GM23338 (cell line): ENCODE results near the gene IBA57. TPM values are rescaled to one million over a fixed set of nuclear protein-coding genes. Genes with fewer than 3 reads are reported as not detected.

Experiments
- polyA plus RNA-seq: library from polyadenylated mRNA; unstranded; fragments of >200 nt; fragmentation: Nextera tagmentation; extraction: Ambion mirVana; gene quantifications from 2 replicates; pipeline ENCODE4 v1.2.1, GENCODE V29; 2016
- total RNA-seq: library from RNA; depleted of rRNA; stranded (reverse); fragments of >200 nt; shearing (Covaris generic); gene quantifications from 2 replicates; pipeline ENCODE4 v1.2.3, GENCODE V29; 2014
- TF ChIP-seq, protein P1 (sequence below): fragments of 250-450 bp; sonication (Bioruptor Pico); IDR thresholded peaks from 2 replicates; pipeline ENCODE4 v1.5.0; 2020; ENCODE audit warnings: mild to moderate bottlenecking, moderate library complexity
- TF ChIP-seq, protein P2 (sequence below): IDR thresholded peaks from one replicate; pipeline ENCODE4 v1.6.1; 2018; ENCODE audit warnings: antibody characterized with exemption; ENCODE audit not compliant: unreplicated experiment
- TF ChIP-seq, protein P3 (sequence below): IDR thresholded peaks from 2 replicates; pipeline ENCODE4 v1.6.1; 2016; ENCODE audit warnings: antibody characterized with exemption

Gene IBA57
- total and polyA plus RNA-seq, 2 experiments from 2014 or later = 1.1 to 10.3 TPM

DNA sequence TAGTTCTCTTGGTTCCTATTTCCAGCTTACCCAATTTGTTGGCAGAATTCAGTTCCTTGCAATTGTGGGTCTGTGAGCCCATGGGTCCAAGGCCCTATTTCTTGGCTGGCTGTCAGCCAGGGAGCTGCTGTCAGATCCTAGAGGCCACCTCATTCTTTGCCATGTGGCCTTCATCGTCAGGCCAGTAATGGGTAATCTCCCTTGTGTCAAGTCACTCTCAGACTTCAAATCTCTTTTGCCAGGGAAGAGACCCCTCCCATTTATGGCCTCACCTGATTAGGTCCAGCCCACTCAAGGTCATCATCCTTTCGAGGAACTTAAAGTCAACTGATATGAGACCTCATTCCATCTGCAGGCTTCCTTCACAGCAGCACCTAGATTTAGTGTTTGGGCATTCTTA lies 60.1 kb downstream of the IBA57 start (continued):
- TF ChIP-seq, protein P1, sequence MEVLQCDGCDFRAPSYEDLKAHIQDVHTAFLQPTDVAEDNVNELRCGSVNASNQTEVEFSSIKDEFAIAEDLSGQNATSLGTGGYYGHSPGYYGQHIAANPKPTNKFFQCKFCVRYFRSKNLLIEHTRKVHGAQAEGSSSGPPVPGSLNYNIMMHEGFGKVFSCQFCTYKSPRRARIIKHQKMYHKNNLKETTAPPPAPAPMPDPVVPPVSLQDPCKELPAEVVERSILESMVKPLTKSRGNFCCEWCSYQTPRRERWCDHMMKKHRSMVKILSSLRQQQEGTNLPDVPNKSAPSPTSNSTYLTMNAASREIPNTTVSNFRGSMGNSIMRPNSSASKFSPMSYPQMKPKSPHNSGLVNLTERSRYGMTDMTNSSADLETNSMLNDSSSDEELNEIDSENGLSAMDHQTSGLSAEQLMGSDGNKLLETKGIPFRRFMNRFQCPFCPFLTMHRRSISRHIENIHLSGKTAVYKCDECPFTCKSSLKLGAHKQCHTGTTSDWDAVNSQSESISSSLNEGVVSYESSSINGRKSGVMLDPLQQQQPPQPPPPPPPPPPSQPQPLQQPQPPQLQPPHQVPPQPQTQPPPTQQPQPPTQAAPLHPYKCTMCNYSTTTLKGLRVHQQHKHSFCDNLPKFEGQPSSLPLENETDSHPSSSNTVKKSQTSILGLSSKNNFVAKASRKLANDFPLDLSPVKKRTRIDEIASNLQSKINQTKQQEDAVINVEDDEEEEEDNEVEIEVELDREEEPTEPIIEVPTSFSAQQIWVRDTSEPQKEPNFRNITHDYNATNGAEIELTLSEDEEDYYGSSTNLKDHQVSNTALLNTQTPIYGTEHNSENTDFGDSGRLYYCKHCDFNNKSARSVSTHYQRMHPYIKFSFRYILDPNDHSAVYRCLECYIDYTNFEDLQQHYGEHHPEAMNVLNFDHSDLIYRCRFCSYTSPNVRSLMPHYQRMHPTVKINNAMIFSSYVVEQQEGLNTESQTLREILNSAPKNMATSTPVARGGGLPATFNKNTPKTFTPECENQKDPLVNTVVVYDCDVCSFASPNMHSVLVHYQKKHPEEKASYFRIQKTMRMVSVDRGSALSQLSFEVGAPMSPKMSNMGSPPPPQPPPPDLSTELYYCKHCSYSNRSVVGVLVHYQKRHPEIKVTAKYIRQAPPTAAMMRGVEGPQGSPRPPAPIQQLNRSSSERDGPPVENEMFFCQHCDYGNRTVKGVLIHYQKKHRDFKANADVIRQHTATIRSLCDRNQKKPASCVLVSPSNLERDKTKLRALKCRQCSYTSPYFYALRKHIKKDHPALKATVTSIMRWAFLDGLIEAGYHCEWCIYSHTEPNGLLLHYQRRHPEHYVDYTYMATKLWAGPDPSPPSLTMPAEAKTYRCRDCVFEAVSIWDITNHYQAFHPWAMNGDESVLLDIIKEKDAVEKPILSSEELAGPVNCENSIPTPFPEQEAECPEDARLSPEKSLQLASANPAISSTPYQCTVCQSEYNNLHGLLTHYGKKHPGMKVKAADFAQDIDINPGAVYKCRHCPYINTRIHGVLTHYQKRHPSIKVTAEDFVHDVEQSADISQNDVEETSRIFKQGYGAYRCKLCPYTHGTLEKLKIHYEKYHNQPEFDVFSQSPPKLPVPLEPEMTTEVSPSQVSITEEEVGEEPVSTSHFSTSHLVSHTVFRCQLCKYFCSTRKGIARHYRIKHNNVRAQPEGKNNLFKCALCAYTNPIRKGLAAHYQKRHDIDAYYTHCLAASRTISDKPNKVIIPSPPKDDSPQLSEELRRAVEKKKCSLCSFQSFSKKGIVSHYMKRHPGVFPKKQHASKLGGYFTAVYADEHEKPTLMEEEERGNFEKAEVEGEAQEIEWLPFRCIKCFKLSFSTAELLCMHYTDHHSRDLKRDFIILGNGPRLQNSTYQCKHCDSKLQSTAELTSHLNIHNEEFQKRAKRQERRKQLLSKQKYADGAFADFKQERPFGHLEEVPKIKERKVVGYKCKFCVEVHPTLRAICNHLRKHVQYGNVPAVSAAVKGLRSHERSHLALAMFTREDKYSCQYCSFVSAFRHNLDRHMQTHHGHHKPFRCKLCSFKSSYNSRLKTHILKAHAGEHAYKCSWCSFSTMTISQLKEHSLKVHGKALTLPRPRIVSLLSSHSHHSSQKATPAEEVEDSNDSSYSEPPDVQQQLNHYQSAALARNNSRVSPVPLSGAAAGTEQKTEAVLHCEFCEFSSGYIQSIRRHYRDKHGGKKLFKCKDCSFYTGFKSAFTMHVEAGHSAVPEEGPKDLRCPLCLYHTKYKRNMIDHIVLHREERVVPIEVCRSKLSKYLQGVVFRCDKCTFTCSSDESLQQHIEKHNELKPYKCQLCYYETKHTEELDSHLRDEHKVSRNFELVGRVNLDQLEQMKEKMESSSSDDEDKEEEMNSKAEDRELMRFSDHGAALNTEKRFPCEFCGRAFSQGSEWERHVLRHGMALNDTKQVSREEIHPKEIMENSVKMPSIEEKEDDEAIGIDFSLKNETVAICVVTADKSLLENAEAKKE (CRISPR knock-in tag) = no peak
- TF ChIP-seq, protein P2, sequence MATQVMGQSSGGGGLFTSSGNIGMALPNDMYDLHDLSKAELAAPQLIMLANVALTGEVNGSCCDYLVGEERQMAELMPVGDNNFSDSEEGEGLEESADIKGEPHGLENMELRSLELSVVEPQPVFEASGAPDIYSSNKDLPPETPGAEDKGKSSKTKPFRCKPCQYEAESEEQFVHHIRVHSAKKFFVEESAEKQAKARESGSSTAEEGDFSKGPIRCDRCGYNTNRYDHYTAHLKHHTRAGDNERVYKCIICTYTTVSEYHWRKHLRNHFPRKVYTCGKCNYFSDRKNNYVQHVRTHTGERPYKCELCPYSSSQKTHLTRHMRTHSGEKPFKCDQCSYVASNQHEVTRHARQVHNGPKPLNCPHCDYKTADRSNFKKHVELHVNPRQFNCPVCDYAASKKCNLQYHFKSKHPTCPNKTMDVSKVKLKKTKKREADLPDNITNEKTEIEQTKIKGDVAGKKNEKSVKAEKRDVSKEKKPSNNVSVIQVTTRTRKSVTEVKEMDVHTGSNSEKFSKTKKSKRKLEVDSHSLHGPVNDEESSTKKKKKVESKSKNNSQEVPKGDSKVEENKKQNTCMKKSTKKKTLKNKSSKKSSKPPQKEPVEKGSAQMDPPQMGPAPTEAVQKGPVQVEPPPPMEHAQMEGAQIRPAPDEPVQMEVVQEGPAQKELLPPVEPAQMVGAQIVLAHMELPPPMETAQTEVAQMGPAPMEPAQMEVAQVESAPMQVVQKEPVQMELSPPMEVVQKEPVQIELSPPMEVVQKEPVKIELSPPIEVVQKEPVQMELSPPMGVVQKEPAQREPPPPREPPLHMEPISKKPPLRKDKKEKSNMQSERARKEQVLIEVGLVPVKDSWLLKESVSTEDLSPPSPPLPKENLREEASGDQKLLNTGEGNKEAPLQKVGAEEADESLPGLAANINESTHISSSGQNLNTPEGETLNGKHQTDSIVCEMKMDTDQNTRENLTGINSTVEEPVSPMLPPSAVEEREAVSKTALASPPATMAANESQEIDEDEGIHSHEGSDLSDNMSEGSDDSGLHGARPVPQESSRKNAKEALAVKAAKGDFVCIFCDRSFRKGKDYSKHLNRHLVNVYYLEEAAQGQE = no peak
- TF ChIP-seq, protein P3, sequence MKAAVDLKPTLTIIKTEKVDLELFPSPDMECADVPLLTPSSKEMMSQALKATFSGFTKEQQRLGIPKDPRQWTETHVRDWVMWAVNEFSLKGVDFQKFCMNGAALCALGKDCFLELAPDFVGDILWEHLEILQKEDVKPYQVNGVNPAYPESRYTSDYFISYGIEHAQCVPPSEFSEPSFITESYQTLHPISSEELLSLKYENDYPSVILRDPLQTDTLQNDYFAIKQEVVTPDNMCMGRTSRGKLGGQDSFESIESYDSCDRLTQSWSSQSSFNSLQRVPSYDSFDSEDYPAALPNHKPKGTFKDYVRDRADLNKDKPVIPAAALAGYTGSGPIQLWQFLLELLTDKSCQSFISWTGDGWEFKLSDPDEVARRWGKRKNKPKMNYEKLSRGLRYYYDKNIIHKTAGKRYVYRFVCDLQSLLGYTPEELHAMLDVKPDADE = no peak
